Measurements from ENCODE around the gene HSPA1L. TPM values are rescaled to one million over a fixed set of nuclear protein-coding genes. Genes with fewer than 3 reads are reported as not detected.
"Not testable (repeated sequence)": the region's sequence is repeated elsewhere in the genome, so short reads cannot be mapped to it uniquely, and the experiment has no call there.

The HSPA1L gene
- total and polyA plus RNA-seq, 2 experiments from 2014 or later = 1.0 to 1.4 TPM

- Histone ChIP-seq H3K36me3 (replicated peaks; ENCODE audit: insufficient read depth, low read depth) (no peaks in the 10 kb centered on the region), H4K20me1 (ENCODE audit: insufficient read depth, poor library complexity, severe bottlenecking) (no peaks in the 10 kb centered on the region), H3K27ac (peak overlapping the region; percentile 94), H3K4me1 (ENCODE audit: insufficient read depth) (peaks cover 36% of the 10 kb centered on the region), H3K27me3 (no peaks in the 10 kb centered on the region), H3K4me3 (no peak overlapping the region), H3K79me2 (peaks cover 21% of the 10 kb centered on the region), H3K9me2 (replicated peaks; ENCODE audit: insufficient read depth) (no peaks in the 10 kb centered on the region), H2AFZ (no peak overlapping the region), H3K9me3 (ENCODE audit: low read depth) (no peaks in the 10 kb centered on the region), H3K4me2 (peak overlapping the region; percentile 4)
- DNase-seq (ENCODE audit: low spot score) = no peak
- TF ChIP-seq EZH2phosphoT487 (IDR thresholded peaks at IDR 0.05; ENCODE audit: low read depth, severe bottlenecking, unreplicated experiment) (no peak), EZH2 (IDR thresholded peaks at IDR 0.05; ENCODE audit: borderline replicate concordance) (no peak)
- TF ChIP-seq, protein P1, sequence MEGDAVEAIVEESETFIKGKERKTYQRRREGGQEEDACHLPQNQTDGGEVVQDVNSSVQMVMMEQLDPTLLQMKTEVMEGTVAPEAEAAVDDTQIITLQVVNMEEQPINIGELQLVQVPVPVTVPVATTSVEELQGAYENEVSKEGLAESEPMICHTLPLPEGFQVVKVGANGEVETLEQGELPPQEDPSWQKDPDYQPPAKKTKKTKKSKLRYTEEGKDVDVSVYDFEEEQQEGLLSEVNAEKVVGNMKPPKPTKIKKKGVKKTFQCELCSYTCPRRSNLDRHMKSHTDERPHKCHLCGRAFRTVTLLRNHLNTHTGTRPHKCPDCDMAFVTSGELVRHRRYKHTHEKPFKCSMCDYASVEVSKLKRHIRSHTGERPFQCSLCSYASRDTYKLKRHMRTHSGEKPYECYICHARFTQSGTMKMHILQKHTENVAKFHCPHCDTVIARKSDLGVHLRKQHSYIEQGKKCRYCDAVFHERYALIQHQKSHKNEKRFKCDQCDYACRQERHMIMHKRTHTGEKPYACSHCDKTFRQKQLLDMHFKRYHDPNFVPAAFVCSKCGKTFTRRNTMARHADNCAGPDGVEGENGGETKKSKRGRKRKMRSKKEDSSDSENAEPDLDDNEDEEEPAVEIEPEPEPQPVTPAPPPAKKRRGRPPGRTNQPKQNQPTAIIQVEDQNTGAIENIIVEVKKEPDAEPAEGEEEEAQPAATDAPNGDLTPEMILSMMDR (IDR thresholded peaks at IDR 0.05; ENCODE audit: poor library complexity) = no peak
Measured at GRCh38 chr6:31819871-31820299, 4.8 kb upstream of the HSPA1L start.

GRCh38 chr6:31817929-31818511 is 2.9 kb upstream of the HSPA1L start:
- H3K27ac ChIP-seq; H3K27me3 ChIP-seq; H3K4me3 ChIP-seq; H2AFZ ChIP-seq; H3K9me3 ChIP-seq (ENCODE audit: low read depth); H4K20me1 ChIP-seq (ENCODE audit: insufficient read depth, poor library complexity, severe bottlenecking); H3K9me2 ChIP-seq (replicated peaks; ENCODE audit: insufficient read depth); DNase-seq (ENCODE audit: low spot score); H3K36me3 ChIP-seq (replicated peaks; ENCODE audit: insufficient read depth, low read depth): not testable (repeated sequence)
- peaks cover 40% of the 10 kb centered on the region for H3K4me1 ChIP-seq (ENCODE audit: insufficient read depth)
- peak overlapping the region; percentile 70 for H3K4me2 ChIP-seq
- 90% methylated on average over 8 of the region's 8 CpGs for WGBS (ENCODE audit: low lambda C conversion rate, missing lambda C conversion rate)
- H3K79me2 ChIP-seq = peaks cover 18% of the 10 kb centered on the region

DNA sequence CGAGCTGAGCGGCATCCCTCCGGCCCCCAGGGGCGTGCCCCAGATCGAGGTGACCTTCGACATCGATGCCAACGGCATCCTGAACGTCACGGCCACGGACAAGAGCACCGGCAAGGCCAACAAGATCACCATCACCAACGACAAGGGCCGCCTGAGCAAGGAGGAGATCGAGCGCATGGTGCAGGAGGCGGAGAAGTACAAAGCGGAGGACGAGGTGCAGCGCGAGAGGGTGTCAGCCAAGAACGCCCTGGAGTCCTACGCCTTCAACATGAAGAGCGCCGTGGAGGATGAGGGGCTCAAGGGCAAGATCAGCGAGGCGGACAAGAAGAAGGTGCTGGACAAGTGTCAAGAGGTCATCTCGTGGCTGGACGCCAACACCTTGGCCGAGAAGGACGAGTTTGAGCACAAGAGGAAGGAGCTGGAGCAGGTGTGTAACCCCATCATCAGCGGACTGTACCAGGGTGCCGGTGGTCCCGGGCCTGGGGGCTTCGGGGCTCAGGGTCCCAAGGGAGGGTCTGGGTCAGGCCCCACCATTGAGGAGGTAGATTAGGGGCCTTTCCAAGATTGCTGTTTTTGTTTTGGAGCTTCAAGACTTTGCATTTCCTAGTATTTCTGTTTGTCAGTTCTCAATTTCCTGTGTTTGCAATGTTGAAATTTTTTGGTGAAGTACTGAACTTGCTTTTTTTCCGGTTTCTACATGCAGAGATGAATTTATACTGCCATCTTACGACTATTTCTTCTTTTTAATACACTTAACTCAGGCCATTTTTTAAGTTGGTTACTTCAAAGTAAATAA is 2.2 kb upstream of the HSPA1L start:
- Histone ChIP-seq H3K4me1 (ENCODE audit: insufficient read depth) (peaks cover 40% of the 10 kb centered on the region), H3K79me2 (peaks cover 20% of the 10 kb centered on the region), H3K4me2 (peak overlapping the region; percentile 70)
- DNase-seq (ENCODE audit: low spot score); H3K27ac ChIP-seq; H3K4me3 ChIP-seq; H3K36me3 ChIP-seq (replicated peaks; ENCODE audit: insufficient read depth, low read depth); H3K9me3 ChIP-seq (ENCODE audit: low read depth); H4K20me1 ChIP-seq (ENCODE audit: insufficient read depth, poor library complexity, severe bottlenecking); H3K27me3 ChIP-seq; H2AFZ ChIP-seq; H3K9me2 ChIP-seq (replicated peaks; ENCODE audit: insufficient read depth): not testable (repeated sequence)
- 86% methylated on average over 16 of the region's 37 CpGs for WGBS (ENCODE audit: low lambda C conversion rate, missing lambda C conversion rate)

DNA sequence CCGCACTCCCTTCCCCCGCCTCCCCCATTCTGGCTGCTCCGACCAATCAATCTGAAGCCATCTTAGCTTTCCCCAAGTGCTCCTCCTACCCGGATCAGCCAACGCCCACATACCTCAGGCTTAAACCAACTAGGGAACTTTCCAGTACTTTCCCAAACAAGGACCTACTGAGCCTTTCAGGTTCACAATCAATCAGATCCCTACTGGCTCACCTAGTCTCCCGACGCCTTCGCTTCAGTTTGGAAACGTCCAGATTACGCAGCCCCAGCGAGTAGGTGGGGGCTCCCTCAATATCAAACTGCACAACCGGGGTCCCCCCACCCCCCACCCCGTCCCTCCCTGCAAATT is 432 bp downstream of the HSPA1L start:
- Histone ChIP-seq H3K4me2 (peak overlapping the region; percentile 85), H3K79me2 (peaks cover 14% of the 10 kb centered on the region), H2AFZ (peak overlapping the region; percentile 10), H3K4me3 (peak overlapping the region; percentile 28), H4K20me1 (ENCODE audit: insufficient read depth, poor library complexity, severe bottlenecking) (no peaks in the 10 kb centered on the region), H3K4me1 (ENCODE audit: insufficient read depth) (peaks cover 22% of the 10 kb centered on the region), H3K27me3 (no peaks in the 10 kb centered on the region), H3K9me3 (ENCODE audit: low read depth) (no peaks in the 10 kb centered on the region), H3K36me3 (replicated peaks; ENCODE audit: insufficient read depth, low read depth) (no peaks in the 10 kb centered on the region), H3K27ac (peak overlapping the region; percentile 97), H3K9me2 (replicated peaks; ENCODE audit: insufficient read depth) (no peaks in the 10 kb centered on the region)
- no peak for TF ChIP-seq EZH2 (IDR thresholded peaks at IDR 0.05; ENCODE audit: borderline replicate concordance)
- TF ChIP-seq EZH2phosphoT487 (IDR thresholded peaks at IDR 0.05; ENCODE audit: low read depth, severe bottlenecking, unreplicated experiment) = no peak
- TF ChIP-seq, protein P1 (IDR thresholded peaks at IDR 0.05; ENCODE audit: poor library complexity) = no peak
- 3% methylated on average over 12 of the region's 13 CpGs for WGBS (ENCODE audit: low lambda C conversion rate, missing lambda C conversion rate)
- peak; percentile 96 for DNase-seq (ENCODE audit: low spot score)
